ENCODE results near the gene KIAA0513. TPM values are rescaled to one million over a fixed set of nuclear protein-coding genes. Genes with fewer than 3 reads are reported as not detected.

Gene KIAA0513
- total and polyA plus RNA-seq, 2 of the 13 experiments (the other 11 are each of a cell fraction or from before 2014, with no cell fraction given), result 1.8 TPM

- TF ChIP-seq MNT (IDR thresholded peaks at IDR 0.05) (no peak), ZNF597 (CRISPR knock-in tag; IDR thresholded peaks at IDR 0.05) (no peak), ZNF362 (CRISPR knock-in tag; IDR thresholded peaks at IDR 0.05; ENCODE audit: borderline replicate concordance) (no peak)
Observed at GRCh38 chr16:85046931-85047866, 19.6 kb downstream of the KIAA0513 start (continued).

- BruUV-seq (replicated peaks), result no TSS peak
- no peak for ATAC-seq
- in situ Hi-C loops (cut with HindIII; ENCODE audit: extremely low pct_ligation_motif_present, low pct_unique_long_range_greater_than_20kb), result no loop called here
- H2AFZ ChIP-seq (ENCODE audit: low read length), result no peak overlapping the region
- peaks cover 14% of the 10 kb centered on the region for H3K4me1 ChIP-seq (ENCODE audit: insufficient read depth, low read length)
- H3K36me3 ChIP-seq (replicated peaks in 1 of 2; ENCODE audit: control insufficient read depth in 1 of 2, insufficient read depth in 2 of 2, low read length in 2 of 2), result no peaks in the 10 kb centered on the region
- peaks cover 1 to 48% of the 10 kb centered on the region in 2 experiments; a peak in 3 of 5 replicates for H3K27me3 ChIP-seq (ENCODE audit: control insufficient read depth in 1 of 2, insufficient read depth in 2 of 2, low read length in 2 of 2)
- no peak overlapping the region for H3K9ac ChIP-seq (ENCODE audit: insufficient read depth, low read depth, low read length)
- H3K27ac ChIP-seq (ENCODE audit: extremely low read length, insufficient read depth, low read length), result no peak overlapping the region
- intact Hi-C loops (cut with micrococcal nuclease; ENCODE audit: unreplicated experiment), result no loop called here
- no peak for DNase-seq (ENCODE audit: low spot score)
- H3K4me2 ChIP-seq (ENCODE audit: low read depth, low read length), result peak overlapping the region; percentile 77; the same call in 1 of the 2 replicates
- no peak for FAIRE-seq
- 0 out of 6 replicates have a peak overlapping the region, but pooled peaks of 1 of the 3 experiments have one; percentile 44 for H3K4me3 ChIP-seq (replicated peaks in 1 of 3; ENCODE audit: insufficient read depth in 1 of 3, low read depth in 2 of 3, low read length in 3 of 3)
- WGBS (ENCODE audit: low lambda C conversion rate), result 75% methylated on average over 11 of the region's 11 CpGs
- H3K79me2 ChIP-seq (ENCODE audit: insufficient read depth, low read length), result no peaks in the 10 kb centered on the region
- no peak for TF ChIP-seq DRAP1 (CRISPR knock-in tag; IDR thresholded peaks at IDR 0.05)
- ChIA-PET CTCF (ENCODE audit: low intra/inter-chr PET ratio, low total read pairs) (no interaction called here), POLR2A (interaction anchor here (1.1 to 1.2 kb wide), 2 partner anchors 20 to 37 kb away, joined by 6 to 7 read pairs; partner anchors contain the start of genes KIAA0513 and ZDHHC7)
- no peaks in the 10 kb centered on the region for H3K9me3 ChIP-seq (ENCODE audit: low read length)
- no peaks in the 10 kb centered on the region for H4K20me1 ChIP-seq (ENCODE audit: insufficient read depth, low read length)
Observed at GRCh38 chr16:85047867-85048455, 20.4 kb downstream of the KIAA0513 start.

All from HepG2 (cell line).